Epithelial cell of esophagus (primary cell): ENCODE measurements around the gene MGME1.
A peak's percentile ranks its signal among the peaks of the same experiment; 100 is the strongest.

Experiments used
- DNase-seq: peaks from one replicate; pipeline ENCODE4 v3.0.0; 2010; ENCODE audit warnings: low read depth
- H3K4me3 ChIP-seq: 2 replicates; pipeline ENCODE4 v1.5.1; 2011; ENCODE audit warnings: mild to moderate bottlenecking, low read length, control low read depth
- CTCF ChIP-seq: IDR thresholded peaks from 2 replicates; pipeline ENCODE4 v1.5.1; 2011; ENCODE audit warnings: low read depth, mild to moderate bottlenecking, low read length, control low read depth, inconsistent platforms; ENCODE audit not compliant: insufficient read depth; ENCODE audit errors: missing control alignments

Gene MGME1

DNA sequence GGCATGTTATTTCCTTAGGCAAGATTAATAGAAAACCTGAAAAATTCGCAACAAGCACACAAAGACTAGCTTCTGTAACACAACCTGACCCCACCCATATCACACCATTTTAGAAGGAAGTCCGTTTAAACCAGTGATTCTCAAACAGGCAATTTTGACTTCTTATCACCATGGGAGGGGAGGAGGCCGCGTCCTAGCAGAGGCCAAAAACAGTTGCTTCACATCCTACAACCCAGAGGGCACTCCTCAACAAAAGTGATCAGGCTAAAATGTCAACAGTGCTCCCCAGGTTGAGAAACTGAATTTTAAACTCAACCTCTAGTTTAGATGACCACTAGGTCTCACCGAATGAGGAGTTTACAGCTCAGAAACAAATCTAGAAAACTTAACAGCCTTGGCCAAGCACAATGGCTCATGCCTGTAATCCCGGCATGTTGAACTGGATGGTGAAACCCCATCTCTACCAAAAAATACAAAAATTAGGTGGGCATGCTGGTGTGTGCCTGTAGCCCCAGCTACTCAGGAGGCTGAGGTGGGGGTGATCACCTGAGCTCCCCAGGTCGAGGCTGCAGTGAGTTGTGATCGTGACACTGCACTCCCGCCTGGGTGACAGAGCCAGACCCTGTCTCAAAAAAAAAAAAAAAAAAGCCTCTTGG is 3.6 kb upstream of the MGME1 start:
- no peak for TF ChIP-seq CTCF
- peak overlapping the region; percentile 84 for H3K4me3 ChIP-seq
- DNase-seq: no peak

DNA sequence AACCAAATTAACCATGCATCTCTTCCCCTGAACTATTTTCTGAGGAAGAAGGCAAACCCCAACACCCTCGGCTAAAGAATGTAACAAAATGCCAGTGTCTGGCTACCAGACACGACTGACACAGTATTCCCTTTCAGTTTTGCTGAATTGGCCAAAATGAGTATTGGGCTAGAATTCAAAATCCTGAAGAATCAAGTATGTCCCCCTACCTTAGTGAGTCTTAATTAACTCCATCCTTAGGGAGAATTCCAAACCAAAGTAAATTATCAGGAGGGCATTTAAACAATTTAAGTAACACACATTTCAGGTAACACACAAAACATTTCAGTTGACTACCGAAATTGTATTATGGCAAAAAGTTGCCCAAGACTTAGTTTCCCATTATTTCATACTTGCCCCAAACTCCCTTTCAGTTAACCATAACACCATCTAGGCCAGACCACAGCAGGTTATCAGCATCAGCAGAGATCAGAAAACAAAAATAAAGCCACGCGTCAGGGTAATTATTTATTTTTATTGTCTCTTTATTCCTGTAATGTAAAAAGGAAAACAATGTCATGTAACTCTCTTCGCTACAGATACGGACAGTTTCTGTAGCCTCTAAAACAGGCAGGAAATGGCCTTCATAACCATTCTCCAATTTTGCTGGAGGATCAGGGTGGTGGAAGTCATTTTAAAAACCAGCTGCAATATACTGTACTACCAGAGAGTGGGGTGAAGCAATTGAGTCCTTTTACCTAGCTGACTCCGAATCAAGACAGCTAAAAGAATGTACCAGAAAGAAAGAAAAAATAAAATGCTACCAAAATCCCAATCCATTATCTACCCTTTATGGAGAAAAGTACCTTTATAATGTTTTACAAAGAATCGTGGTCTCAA is 2.1 kb upstream of the MGME1 start:
- TF ChIP-seq CTCF: peak; percentile 32
- H3K4me3 ChIP-seq: peak overlapping the region; percentile 84
- DNase-seq: peak; percentile 46

DNA sequence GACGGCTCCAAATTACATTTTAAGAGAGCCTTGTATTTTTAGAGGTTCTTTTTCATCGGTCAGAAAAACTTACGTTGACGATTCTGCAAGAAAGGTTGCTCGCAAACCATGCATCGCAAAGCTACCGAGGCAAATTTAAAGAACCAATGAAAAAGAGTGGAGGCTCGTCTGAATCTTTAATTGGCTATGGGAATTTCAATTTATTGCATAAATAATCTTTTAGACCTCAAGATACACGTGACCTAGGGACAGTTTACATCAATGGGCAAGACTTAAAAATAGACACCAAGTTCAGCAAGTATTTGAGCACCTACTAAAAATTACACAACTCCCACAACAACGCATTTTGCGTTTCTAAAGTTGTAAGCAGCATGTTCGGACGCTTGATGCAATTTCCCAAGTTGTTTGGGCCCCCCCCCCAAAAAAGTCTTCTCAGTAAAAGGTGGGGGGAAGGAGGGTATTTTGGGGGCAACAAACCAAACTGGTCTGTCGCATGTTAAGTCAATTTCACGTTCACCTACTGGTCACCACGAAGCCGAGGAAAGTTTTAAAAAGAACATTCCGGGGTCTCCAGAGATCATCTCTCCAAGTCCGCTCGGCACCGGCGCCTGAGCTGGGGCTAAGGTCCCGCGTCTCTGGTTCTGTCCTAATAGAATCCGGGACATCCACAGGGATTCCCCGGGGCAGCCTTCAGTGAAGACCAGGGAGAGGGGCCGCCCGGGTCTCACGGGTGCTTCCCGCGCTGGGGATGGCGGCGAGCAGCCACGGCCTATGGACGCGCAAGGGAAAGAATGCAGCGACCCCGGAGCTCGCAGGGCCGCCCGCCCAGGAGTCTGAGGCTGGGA is 1.1 kb upstream of the MGME1 start:
- no peak for TF ChIP-seq CTCF
- DNase-seq: peak; percentile 39
- H3K4me3 ChIP-seq: peak overlapping the region; percentile 84

- H3K4me3 ChIP-seq: peak overlapping the region; percentile 84
- peak; percentile 66 for DNase-seq
- TF ChIP-seq CTCF: no peak
These were observed 563 bp downstream of the MGME1 start for GRCh38 chr20:17969278-17969883.

DNA sequence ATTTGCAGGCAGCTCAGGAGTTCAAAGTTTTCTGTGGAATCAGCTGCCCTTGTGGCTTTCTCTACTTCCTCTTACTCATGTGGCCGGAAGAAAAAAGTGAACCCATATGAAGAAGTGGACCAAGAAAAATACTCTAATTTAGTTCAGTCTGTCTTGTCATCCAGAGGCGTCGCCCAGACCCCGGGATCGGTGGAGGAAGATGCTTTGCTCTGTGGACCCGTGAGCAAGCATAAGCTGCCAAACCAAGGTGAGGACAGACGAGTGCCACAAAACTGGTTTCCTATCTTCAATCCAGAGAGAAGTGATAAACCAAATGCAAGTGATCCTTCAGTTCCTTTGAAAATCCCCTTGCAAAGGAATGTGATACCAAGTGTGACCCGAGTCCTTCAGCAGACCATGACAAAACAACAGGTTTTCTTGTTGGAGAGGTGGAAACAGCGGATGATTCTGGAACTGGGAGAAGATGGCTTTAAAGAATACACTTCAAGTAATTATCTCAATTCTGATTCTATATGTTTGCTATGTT is 1.1 kb downstream of the MGME1 start:
- peak; percentile 47 for DNase-seq
- peak overlapping the region; percentile 84 for H3K4me3 ChIP-seq
- no peak for TF ChIP-seq CTCF

DNA sequence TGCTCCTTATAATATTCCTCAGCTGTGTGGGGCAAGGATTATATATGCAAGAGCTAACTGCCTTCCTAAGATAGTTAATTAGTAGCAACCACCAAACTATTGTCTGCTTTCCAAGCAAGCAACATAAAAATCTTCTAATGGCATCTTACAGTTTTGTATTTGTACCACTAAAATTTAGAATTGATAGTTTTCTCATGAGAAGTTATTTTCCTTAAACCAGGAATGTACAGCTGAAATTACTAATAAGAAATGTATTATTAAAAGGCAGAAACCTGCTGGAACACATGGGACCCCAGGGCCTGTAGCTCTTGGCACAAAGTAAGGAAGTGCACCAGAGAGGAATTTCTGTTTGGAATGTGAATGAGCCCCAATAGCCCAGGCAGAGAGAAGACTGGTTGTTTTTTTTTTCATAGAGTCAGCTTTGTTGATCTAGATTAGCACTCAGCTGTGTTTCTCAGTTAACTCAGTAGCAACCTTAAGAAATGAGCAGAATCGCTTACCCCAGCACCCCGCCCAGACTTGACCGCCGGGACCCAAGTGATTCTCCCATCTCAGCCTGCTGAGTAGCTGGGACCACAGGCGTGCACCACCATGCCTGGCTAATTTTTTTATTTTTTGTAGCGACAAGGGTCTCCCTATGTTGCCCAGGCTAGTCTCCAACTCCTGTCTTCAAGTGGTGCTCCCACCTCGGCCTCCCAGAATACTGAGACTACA is 2.6 kb downstream of the MGME1 start:
- DNase-seq: no peak
- peak overlapping the region; percentile 84 for H3K4me3 ChIP-seq
- no peak for TF ChIP-seq CTCF
